Neural cell (in vitro differentiated cells): ENCODE data around the gene TPRG1. TPM values are rescaled to one million over a fixed set of nuclear protein-coding genes. Genes with fewer than 3 reads are reported as not detected.

Source experiments
- H2AFZ ChIP-seq: fragments of 200-600, 300-800 bp; sonication (generic), shearing (Covaris generic); 2 replicates; pipeline ENCODE4 v1.6.0; 2014; ENCODE audit warnings: low read depth, mild to moderate bottlenecking, antibody characterized with exemption, low read length, moderate library complexity
- H3F3A ChIP-seq: fragments of 200-600 bp; shearing (Covaris generic); 2 replicates; pipeline ENCODE4 v1.6.1; 2016; ENCODE audit warnings: mild to moderate bottlenecking, moderate library complexity, mixed read lengths, antibody characterized with exemption, low read length; ENCODE audit not compliant: insufficient read depth, poor library complexity, severe bottlenecking
- H3K27ac ChIP-seq: fragments of 200-600, 300-800 bp; sonication (generic), shearing (Covaris generic); 2 replicates; pipeline ENCODE4 v1.5.1; 2014; ENCODE audit warnings: mild to moderate bottlenecking, low read length, moderate library complexity
- H3K27me3 ChIP-seq: fragments of 300-800, 200-600 bp; sonication (generic), shearing (Covaris generic); 2 replicates; pipeline ENCODE4 v1.6.0; 2014; ENCODE audit warnings: mild to moderate bottlenecking, low read depth, low read length, moderate library complexity; ENCODE audit not compliant: insufficient read depth
- H3K36me3 ChIP-seq: fragments of 300-800, 200-600 bp; sonication (generic), shearing (Covaris generic); 2 replicates; pipeline ENCODE4 v1.5.1; 2014; ENCODE audit warnings: mild to moderate bottlenecking, antibody characterized with exemption, low read length, moderate library complexity; ENCODE audit not compliant: insufficient read depth
- H3K4me2 ChIP-seq: fragments of 300-800, 200-600 bp; sonication (generic), shearing (Covaris generic); 2 replicates; pipeline ENCODE4 v1.6.0; 2014; ENCODE audit warnings: mild to moderate bottlenecking, low read length
- H3K4me3 ChIP-seq: fragments of 300-800, 200-600 bp; sonication (generic), shearing (Covaris generic); 2 replicates; pipeline ENCODE4 v1.5.1; 2014; ENCODE audit warnings: mild to moderate bottlenecking, low read length, moderate library complexity
- H3K79me2 ChIP-seq: fragments of 200-600 bp; shearing (Covaris generic); replicated peaks from 2 replicates; pipeline ENCODE4 v1.6.0; 2014; ENCODE audit warnings: mild to moderate bottlenecking, low read length, moderate library complexity; ENCODE audit not compliant: insufficient read depth
- H3K9ac ChIP-seq: fragments of 300-800, 200-600 bp; sonication (generic), shearing (Covaris generic); 2 replicates; pipeline ENCODE4 v1.6.1; 2016; ENCODE audit warnings: mild to moderate bottlenecking, low read length, mixed read lengths
- H3K9me2 ChIP-seq: fragments of 200-600 bp; shearing (Covaris generic); 2 replicates; pipeline ENCODE4 v1.6.1; 2016; ENCODE audit warnings: mild to moderate bottlenecking, low read length, mixed read lengths; ENCODE audit not compliant: insufficient read depth
- H3K9me3 ChIP-seq: fragments of 200-600, 300-800 bp; sonication (generic), shearing (Covaris generic); 2 replicates; pipeline ENCODE4 v1.6.1; 2016; ENCODE audit warnings: mild to moderate bottlenecking, mixed run types, low read length, moderate library complexity, mixed read lengths
- H4K20me1 ChIP-seq: fragments of 200-600 bp; shearing (Covaris generic); 2 replicates; pipeline ENCODE4 v1.6.1; 2016; ENCODE audit warnings: mild to moderate bottlenecking, mixed run types; ENCODE audit not compliant: insufficient read depth
- CTCF ChIP-seq: fragments of 450-650 bp; IDR thresholded peaks from 2 replicates; pipeline ENCODE4 v1.5.1; 2014; ENCODE audit warnings: antibody characterized with exemption, mild to moderate bottlenecking, moderate library complexity; ENCODE audit not compliant: poor library complexity, severe bottlenecking
- EP300 ChIP-seq: fragments of 450-650 bp; conservative IDR thresholded peaks from 2 replicates; pipeline ENCODE4 v1.6.1; 2014; ENCODE audit warnings: antibody characterized with exemption, mild to moderate bottlenecking, moderate library complexity; ENCODE audit not compliant: poor library complexity, severe bottlenecking
- EZH2 ChIP-seq: fragments of 200-600, 300-800 bp; shearing (Covaris generic), sonication (generic); IDR thresholded peaks from 2 replicates; pipeline ENCODE4 v1.6.1; 2014; ENCODE audit warnings: antibody characterized with exemption, low read length, borderline replicate concordance, mild to moderate bottlenecking; ENCODE audit not compliant: insufficient read depth, poor library complexity, severe bottlenecking
- MXI1 ChIP-seq: fragments of 450-650 bp; conservative IDR thresholded peaks from 2 replicates; pipeline ENCODE4 v1.6.1; 2014; ENCODE audit warnings: antibody characterized with exemption, mild to moderate bottlenecking; ENCODE audit not compliant: poor library complexity, severe bottlenecking
- POLR2AphosphoS5 ChIP-seq: IDR thresholded peaks from 2 replicates; pipeline ENCODE4 v1.6.1; 2012
- RAD21 ChIP-seq: fragments of 450-650 bp; conservative IDR thresholded peaks from 2 replicates; pipeline ENCODE4 v1.6.1; 2014; ENCODE audit warnings: antibody characterized with exemption, mild to moderate bottlenecking, moderate library complexity
- REST ChIP-seq: IDR thresholded peaks from 2 replicates; pipeline ENCODE4 v1.6.1; 2012; ENCODE audit warnings: borderline replicate concordance
- SMC3 ChIP-seq: fragments of 450-650 bp; conservative IDR thresholded peaks from 2 replicates; pipeline ENCODE4 v1.6.1; 2014; ENCODE audit warnings: antibody characterized with exemption, mild to moderate bottlenecking, moderate library complexity; ENCODE audit not compliant: poor library complexity
- TAF1 ChIP-seq: IDR thresholded peaks from 2 replicates; pipeline ENCODE4 v1.6.1; 2012; ENCODE audit warnings: low read depth
- polyA plus RNA-seq: library from polyadenylated mRNA; depleted of rRNA; stranded (reverse); fragments of >200 nt; gene quantifications from 2 replicates; pipeline ENCODE4 v1.2.3, GENCODE V29; 2014

Gene TPRG1
- polyA plus RNA-seq, 1 donor from 2014 or later, result 0.17 TPM

DNA sequence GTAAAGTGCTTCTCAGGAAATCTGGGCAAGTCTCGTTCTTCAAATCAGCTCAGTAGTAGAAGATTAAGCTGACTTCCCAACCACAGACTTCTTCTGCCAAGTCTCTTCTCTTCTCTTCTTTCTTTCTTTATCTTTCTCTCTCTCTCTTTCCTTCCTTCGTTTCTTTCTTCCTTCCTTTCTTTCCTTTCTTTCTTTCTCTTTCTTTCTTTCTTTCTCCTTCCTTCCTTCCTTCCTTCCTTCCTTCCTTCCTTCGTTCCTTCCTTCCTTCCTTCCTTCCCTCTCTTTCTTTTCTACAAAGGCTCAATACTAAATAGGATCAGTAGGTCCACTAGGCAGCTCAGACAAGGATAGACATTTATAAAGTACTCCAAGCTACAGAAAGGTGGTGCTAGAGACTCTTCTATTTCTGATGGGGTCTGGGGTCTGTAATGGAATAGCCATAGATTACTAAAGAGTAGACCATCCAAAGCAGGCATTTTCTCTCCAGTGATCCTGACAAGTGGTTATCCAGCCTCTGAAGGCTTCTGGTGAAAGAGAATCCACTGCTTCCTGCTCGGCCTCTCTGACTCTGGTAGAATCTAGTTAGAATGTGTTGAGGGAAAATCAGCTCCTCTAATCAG is 100.8 kb downstream of the TPRG1 start:
- no peaks in the 10 kb centered on the region for H3K79me2 ChIP-seq
- no peak overlapping the region for H3K4me2 ChIP-seq
- TF ChIP-seq EP300 (no peak), SMC3 (peak; percentile 54), RAD21 (peak; percentile 61), CTCF (peak; percentile 55), POLR2AphosphoS5 (no peak), EZH2 (no peak), TAF1 (no peak)
- H2AFZ ChIP-seq, result no peak overlapping the region
- no peak overlapping the region for H3K4me3 ChIP-seq
- H3K27ac ChIP-seq, result no peak overlapping the region
- no peaks in the 10 kb centered on the region for H3K9me2 ChIP-seq
- no peaks in the 10 kb centered on the region for H3K36me3 ChIP-seq
- H3K9me3 ChIP-seq, result no peaks in the 10 kb centered on the region
- H3K27me3 ChIP-seq, result no peaks in the 10 kb centered on the region
- no peaks in the 10 kb centered on the region for H3F3A ChIP-seq
- no peak overlapping the region for H3K9ac ChIP-seq
- H4K20me1 ChIP-seq, result no peaks in the 10 kb centered on the region

GRCh38 chr3:189273736-189274135 is 102.0 kb downstream of the TPRG1 start:
- TF ChIP-seq TAF1, result no peak
- no peak for TF ChIP-seq REST
- no peak for TF ChIP-seq CTCF
- TF ChIP-seq SMC3, result no peak
- TF ChIP-seq EP300, result no peak
- TF ChIP-seq EZH2, result no peak
- no peak for TF ChIP-seq RAD21
- TF ChIP-seq POLR2AphosphoS5, result no peak
- no peak for TF ChIP-seq MXI1
- Histone ChIP-seq H3K9me2 (no peaks in the 10 kb centered on the region), H3K27me3 (no peaks in the 10 kb centered on the region), H3K4me3 (no peak overlapping the region), H3K9me3 (no peaks in the 10 kb centered on the region), H3F3A (no peaks in the 10 kb centered on the region), H3K36me3 (no peaks in the 10 kb centered on the region), H3K79me2 (no peaks in the 10 kb centered on the region), H3K4me2 (no peak overlapping the region), H2AFZ (no peak overlapping the region), H3K27ac (no peak overlapping the region), H4K20me1 (no peaks in the 10 kb centered on the region), H3K9ac (no peak overlapping the region)
